Pulmonary artery endothelial cell (primary cell): ENCODE measurements around the gene LDLR. TPM values are rescaled to one million over a fixed set of nuclear protein-coding genes. Genes with fewer than 3 reads are reported as not detected.
A peak's percentile ranks its signal among the peaks of the same experiment; 100 is the strongest.

Experiments
- DNase-seq: peaks from one replicate; pipeline ENCODE4 v3.0.0-alpha.2; 2011; ENCODE audit warnings: low read depth, low spot score
- total RNA-seq: library from RNA; depleted of rRNA; stranded (reverse); fragments of >200 nt; gene quantifications from 2 replicates; pipeline ENCODE4 v1.2.3, GENCODE V29; 2014

Gene LDLR
- 98.5 and 115 TPM in 2 replicates for total RNA-seq

DNA sequence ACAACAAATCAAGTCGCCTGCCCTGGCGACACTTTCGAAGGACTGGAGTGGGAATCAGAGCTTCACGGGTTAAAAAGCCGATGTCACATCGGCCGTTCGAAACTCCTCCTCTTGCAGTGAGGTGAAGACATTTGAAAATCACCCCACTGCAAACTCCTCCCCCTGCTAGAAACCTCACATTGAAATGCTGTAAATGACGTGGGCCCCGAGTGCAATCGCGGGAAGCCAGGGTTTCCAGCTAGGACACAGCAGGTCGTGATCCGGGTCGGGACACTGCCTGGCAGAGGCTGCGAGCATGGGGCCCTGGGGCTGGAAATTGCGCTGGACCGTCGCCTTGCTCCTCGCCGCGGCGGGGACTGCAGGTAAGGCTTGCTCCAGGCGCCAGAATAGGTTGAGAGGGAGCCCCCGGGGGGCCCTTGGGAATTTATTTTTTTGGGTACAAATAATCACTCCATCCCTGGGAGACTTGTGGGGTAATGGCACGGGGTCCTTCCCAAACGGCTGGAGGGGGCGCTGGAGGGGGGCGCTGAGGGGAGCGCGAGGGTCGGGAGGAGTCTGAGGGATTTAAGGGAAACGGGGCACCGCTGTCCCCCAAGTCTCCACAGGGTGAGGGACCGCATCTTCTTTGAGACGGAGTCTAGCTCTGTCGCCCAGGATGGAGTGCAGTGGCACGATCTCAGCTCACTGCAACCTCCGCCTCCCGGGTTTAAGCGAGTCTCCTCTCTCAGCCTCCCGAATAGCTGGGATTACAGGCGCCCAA lies at the start of gene LDLR:
Gene LDLR, plus strand, starts transcription at position 210 of the 760 bp plus-strand sequence. Its CDS starts 86 bp downstream, at position 296.
- DNase-seq, result peak; percentile 71

DNA sequence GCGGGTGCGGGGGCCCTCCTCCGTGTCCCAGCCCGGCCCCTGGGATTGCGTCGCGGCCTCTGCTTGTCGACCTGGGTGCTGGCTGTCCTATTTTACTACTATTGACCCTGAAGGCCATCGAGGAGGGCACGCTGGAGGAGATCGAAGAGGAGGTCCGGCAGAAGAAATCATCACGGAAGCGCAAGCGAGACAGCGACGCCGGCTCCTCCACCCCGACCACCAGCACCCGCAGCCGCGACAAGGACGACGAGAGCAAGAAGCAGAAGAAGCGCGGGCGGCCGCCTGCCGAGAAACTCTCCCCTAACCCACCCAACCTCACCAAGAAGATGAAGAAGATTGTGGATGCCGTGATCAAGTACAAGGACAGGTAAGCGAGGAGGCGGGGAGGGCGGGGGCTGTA lies 48.1 kb upstream of the LDLR start:
- no peak for DNase-seq

DNA sequence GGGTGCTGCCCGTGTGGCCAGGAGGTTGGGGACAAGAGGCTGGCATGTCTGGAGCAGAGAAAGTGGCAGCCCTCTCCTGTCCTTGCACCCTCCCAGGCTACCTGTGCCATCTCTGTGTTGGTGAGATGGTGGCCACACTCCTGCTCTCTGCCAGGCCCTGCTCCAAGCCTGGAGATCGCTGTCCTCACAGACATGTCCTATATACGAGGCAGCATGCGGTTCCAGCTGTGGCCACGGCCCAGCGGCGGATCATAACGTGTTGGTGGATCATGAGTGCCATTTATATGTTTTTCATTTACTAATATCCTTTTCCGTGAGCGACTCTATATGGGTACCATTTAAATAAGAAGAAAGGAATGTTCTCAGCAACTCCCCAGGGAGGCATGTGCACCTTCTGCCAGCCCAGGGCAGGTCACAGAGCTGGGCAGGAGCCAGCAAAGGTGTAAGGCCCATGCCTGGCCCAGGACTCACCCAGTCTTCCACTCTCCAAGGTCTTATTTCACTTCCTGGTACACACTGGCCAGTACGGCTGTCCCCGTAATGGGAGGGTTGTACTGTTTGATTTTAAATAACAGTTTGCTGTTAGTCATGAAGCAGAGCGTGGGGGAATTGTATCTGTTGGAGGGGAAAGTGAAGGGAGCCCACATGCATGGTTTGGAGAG lies 47.2 kb upstream of the LDLR start:
- DNase-seq, result no peak

DNA sequence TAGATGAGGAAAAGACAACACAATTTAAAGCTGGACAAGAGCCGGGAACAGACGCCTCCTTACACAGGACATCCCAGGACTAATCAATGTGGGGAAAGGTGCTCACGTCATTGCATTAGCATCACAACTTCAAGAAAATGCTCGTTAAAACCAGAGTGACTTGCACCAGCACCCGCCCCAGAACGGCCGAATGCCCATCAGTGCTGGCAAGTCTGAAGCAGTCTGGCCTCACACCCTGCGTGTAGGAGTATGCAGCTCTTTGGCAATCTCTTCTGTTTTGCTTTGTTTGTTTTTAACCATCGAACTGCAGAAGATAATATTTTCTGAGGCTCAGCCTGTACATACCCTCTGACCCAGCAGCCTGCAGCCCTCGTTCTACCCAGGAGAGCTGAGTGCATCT lies 44.8 kb upstream of the LDLR start:
- DNase-seq, result no peak

DNA sequence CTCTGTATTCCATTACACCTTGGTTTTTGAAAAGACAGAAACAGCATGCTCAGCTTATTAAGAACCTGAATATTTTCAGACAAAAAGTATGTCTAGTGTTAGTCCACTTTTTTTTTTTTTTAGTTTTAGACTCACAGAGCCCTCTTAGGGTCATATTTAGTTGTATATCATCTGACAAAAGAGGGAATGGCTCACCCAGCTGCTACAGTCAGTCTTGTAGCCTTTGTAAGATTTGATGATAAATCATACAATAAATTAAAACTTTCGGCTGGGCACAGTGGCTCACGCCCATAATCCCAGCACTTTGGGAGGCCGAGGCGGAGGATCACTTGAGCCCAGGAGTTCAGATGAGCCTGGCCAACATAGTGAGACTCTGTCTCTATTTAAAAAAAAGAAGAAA lies 43.7 kb upstream of the LDLR start:
- no peak for DNase-seq

DNA sequence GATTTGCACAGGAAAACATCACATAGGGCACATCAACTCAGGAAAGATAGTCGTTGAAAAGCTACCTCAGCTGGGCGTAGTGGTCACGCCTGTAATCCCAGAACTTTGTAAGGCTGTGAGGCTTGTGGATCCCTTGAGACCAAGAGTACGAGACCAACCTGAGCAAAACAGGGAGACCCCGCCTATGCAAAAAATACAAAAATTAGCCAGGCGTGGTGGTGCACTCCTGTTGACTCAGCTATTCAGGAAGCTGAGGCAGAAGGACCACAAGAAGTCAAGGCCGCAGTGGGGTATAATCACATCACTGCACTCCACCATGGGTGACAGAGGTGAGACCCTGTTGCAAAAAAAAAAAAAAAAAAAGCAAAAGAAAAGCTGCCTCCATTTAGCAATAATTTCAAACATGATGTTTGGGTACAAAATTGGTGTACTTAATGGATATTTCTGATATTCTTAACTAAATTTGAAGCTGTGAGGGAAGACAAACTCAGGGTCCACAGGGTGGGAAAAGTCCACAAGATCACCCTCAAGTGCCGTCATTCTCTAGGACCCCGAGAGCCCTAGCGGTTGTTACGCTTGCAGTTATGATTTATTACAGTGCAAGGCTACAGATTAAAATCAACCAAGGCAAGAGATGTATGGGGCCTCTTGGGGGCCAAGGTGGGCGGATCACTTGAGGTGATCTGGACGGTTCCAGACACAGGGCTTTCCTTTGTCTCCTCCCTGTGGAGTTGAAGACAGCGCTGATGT lies 42.5 kb upstream of the LDLR start:
- DNase-seq, result no peak

DNA sequence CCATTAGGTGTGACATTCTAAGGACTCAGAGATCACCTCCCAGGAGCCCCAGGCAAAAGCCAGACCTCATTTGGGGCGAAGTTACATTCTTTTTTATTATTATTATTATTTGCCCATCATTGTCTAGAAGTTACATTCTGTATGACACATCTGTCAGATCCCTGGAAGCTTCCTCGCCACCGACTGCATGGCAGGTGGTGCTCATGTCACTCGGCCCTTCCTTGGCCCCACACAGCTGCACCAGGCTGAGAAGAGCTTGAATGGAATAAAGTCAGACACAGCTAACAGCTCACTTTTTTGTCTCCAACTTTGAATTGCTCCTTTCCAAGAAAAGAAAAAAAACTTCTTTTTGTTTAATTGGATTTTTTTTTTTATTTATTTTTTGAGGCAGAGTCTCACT lies 41.4 kb upstream of the LDLR start:
- DNase-seq, result no peak

DNA sequence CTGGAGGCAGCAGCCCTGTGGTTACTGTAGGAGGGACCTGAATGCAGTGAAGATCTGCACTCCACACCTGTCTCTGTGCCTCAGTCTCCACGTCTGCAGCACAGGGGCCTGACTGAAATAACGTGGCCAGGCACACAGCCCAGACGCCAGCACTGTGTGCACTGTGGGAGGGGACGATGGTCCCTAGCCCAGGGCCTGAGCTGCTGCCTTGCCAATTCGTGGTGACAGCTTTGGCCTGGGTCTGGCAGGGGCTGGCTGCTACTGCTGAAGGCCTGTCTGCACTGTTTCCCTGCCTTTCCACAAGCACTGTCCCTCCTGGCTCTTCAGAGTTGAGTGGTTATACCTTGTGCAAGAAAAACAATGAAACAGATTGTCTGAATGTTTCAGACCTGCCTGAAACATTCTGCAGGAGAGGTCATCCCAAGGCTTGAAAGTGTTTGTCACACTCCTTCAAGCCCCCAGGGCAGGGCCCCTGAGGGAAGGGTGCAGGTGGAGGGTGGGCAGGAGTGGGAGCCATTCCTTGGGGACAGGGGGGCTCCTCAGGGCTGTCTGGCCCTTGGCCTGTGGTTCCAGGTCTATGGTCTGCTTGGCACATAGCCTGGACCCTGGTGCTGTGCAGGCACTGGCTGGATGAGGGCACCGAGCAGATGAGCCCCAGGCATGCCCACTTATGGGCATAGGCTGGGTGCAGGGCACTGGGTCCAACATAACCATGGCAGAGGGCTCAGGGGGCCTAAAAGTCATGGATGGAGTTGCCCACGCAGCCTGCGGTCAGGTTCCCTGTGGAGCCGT lies 38.7 kb upstream of the LDLR start:
- DNase-seq, result no peak

DNA sequence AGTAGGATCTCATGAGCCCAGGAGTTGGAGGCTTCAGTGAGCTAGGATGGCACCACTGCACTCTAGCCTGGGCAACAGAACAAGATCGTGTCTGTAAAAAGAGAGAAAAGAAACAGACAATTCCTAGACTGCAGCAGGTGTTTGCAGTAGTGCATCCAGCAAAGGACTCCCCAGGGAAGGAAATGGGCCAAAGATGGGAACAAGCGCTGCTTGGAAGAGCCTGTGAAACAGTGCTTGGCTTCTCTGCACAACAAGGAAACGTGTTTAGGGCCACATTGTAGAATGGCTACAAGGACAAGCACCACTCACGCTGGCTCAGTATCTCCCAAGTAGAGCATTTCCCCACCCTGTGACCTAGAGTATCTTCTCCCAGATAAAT lies 35.5 kb upstream of the LDLR start:
- DNase-seq, result no peak

DNA sequence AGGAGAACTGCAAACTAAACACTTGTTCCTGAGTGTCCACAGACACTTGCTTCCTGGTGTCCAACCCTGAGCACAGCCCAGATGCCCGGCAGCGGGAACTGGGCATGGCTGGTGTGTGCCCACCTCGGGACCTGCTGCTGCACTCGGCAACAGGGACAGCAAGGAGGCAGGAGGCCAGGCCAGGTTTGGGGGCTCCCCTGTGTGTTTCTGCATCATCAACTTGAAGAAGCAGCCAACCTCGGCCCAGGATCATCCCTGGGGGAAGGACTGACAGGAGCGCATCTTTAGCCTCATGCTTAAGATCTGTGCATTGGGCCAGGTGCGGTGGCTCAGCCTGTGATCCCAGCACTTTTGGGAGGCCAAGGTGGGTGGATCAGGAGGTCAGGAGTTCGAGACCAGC lies 35.1 kb upstream of the LDLR start:
- no peak for DNase-seq

DNA sequence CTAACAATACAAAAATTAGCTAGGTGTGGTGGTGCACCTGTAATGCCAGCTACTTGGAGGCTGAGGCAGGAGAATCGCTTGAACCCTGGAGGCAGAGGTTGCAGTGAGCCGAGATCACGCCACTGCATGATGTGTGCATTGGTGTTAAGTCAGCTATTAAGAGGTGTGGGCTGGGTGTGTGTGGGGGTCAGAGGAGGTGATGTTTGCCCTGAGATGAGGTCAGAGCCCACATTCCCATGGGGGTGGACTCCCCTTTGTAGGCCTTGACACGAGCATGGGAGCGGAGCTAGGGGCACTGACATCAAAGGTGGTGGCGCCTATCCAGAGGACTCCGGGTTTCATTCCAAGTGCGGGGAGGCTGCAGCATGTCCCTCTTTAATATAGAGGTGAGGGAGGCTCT lies 34.6 kb upstream of the LDLR start:
- DNase-seq, result no peak

DNA sequence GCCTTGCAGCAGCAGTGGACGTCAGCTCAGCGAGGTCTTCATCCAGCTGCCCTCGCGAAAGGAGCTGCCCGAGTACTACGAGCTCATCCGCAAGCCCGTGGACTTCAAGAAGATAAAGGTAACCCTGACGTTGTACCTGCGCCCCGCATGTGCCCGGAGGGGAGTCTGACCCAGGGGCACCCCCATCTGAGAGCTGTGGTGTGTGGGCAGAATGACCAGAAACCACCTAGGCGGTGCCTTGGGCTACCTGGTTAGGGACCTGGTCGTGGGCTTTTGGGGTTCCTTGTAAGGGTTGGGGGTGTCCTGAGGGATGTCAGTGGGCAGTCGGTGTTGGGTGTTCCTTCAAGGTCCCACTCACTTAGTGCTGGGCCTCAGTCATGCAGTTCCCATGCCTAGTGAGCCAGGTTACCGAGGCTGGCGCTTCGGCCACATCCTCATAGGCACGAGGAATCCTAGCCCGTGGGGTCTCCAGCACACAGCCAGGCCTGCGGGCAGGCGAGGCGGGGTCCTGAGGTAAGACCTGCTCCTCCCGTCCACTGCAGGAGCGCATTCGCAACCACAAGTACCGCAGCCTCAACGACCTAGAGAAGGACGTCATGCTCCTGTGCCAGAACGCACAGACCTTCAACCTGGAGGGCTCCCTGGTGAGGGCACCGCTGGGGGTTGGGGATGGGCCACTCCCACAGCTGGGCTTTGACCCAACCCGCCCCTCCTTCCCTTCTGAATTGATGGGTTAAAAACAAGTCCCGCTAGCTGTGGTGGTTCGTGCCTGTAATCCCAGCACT lies 30.8 kb upstream of the LDLR start:
- no peak for DNase-seq

DNA sequence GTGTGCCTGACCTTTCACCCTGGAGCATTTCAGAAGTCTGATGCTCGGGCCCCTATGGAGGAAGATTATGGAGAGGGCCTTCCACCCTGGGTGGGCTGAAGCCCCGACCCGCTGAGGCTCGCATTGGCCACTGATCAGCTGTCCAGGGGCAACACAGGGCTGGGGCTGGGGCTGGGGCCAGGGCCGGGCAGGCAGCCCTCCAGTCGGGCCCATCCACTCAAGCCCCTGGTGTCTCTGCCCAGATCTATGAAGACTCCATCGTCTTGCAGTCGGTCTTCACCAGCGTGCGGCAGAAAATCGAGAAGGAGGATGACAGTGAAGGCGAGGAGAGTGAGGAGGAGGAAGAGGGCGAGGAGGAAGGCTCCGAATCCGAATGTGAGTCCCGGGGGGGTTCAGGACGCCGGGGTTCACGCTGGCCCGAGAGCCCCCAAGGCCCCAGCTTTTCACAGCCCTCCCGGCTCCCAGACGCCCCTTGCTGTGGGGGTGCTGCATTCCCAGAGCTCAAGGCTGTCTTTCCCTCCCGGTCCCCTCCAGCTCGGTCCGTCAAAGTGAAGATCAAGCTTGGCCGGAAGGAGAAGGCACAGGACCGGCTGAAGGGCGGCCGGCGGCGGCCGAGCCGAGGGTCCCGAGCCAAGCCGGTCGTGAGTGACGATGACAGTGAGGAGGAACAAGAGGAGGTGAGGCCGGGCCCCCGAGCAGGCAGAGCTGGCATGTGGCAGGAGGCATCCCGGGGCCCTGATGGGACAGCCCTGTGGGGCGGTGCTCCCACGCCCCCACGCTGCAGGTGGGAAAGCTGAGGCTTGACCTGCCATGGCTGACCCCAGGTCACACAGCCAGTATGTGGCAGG lies 29.5 kb upstream of the LDLR start:
- no peak for DNase-seq

DNA sequence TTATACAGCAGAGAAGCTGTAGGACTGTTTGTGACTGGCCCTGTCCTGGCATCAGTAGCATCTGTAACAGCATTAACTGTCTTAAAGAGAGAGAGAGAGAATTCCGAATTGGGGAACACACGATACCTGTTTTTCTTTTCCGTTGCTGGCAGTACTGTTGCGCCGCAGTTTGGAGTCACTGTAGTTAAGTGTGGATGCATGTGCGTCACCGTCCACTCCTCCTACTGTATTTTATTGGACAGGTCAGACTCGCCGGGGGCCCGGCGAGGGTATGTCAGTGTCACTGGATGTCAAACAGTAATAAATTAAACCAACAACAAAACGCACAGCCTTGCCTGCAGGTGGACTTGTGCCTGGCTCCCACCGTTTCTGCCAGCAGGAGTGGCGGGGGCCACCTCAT lies 27.3 kb upstream of the LDLR start:
- DNase-seq, result no peak

DNA sequence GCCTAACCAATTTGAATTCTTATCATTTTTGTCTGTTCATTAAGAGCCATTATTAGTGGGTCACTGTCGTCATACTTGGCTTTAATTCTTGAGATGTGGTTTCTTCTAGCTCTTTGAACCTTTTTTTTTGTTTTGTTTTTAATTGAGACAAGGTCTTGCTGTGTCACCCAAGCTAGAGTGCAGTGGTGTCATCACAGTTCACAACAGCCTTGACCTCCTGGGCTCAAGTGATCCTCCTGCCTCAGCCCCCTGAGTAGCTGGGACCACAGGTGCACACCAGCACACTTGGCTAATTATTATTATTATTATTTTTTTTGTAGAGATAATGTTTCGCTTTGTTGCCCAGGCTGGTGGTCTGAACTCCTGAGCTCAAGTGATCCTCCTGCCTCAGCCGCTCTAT lies 25.8 kb upstream of the LDLR start:
- DNase-seq, result no peak

DNA sequence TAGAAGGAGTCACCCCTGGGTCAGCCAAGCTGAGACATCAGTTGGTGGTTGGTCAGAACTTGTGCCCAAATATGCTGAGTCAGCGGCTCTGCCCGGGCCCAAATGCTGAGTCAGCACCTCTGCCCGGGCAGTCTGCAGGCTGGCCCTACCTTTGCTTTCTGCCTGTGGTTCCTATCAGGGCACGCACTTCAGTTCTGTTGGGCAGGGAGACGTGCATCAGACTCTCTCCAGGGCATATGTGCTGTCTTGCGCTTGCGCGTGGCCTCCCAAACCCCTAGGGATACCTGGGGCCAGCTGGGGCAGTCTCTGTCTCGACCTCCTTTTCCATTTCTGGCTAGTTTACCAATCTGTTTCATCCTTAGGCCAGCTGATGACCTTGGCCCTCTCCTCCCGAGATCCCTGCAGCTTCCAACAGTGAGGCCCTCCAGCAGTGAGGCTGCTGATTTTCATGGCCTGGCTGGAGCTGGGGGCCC lies 24.4 kb upstream of the LDLR start:
- no peak for DNase-seq

DNA sequence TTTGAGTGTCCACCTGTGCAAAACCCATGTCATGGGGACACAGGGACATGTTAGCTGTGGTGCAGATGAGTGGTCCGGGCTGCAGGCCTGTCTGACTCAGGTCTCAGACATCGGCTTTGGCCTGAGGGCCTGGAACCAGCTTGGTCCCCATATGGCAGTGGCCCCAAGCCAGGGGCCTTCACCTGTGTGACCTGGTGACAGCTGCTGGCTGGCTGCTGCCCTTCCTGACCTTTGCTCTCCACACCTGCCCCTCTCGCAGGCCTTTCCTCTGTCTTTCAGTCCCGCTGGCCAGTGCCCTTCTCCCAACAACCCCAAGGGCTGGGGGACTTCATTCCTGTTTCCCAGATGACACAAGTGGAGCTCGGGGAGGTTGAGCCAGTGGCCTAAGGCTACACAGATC lies 22.9 kb upstream of the LDLR start:
- no peak for DNase-seq

DNA sequence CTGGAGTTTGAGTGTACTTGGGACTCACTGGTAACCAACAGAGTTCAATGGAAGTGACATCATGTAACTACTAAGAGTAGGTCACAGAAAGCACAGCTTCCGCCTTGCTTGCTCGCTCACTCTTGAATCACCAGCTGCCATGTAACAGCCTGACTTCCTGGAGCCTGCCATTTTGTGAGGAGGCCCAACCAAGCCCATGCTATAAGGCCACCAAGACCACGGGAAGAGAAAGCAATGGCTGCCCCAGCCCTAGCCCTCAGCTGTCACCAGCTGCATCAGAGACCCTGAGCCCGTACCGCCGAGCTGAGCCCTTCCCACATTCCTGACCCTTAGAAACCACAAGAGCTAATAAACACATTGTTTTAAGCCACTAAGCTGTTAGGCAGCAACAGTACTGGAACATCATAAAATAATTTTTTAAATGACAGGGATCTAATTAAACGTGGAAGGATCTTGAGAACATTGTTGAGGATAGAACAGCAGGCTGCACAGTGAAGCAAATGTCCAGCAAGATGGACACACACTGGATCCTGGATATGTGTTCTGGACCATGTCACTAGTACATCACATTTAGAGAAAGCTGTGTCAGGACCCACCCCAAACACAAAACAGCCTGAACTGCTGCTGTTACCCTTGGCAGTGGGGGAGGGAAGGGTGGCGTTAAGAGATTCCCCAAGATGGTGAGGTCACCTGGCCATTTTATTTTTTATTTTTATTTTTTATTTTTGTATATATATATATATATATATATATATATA lies 21.7 kb upstream of the LDLR start:
- no peak for DNase-seq

DNA sequence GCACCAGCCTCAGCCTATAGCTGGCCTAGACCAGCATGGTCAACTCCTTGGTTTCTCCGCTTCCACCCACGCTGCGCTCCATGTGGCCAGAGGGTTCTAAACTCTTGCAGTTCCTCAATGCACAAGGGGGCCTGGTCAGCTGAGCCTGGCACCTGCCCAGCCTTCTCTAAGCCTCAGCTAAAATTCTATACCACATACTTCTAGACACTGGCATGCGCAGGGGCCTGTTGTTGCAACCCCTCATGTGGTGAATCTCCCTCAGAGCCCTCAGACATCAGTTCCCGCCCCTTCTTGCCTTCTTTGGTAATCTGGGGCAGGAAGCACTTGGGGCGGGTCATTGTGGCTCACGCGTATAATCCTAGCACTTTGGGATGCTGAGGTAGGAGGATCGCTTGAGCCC lies 19.7 kb upstream of the LDLR start:
- no peak for DNase-seq
